ENCODE results near the gene RPS27. TPM values are rescaled to one million over a fixed set of nuclear protein-coding genes. Genes with fewer than 3 reads are reported as not detected.

Gene RPS27
- total RNA-seq, 4 donors from 2014 or later = 222 to 1,839 (median 900) TPM

DNA sequence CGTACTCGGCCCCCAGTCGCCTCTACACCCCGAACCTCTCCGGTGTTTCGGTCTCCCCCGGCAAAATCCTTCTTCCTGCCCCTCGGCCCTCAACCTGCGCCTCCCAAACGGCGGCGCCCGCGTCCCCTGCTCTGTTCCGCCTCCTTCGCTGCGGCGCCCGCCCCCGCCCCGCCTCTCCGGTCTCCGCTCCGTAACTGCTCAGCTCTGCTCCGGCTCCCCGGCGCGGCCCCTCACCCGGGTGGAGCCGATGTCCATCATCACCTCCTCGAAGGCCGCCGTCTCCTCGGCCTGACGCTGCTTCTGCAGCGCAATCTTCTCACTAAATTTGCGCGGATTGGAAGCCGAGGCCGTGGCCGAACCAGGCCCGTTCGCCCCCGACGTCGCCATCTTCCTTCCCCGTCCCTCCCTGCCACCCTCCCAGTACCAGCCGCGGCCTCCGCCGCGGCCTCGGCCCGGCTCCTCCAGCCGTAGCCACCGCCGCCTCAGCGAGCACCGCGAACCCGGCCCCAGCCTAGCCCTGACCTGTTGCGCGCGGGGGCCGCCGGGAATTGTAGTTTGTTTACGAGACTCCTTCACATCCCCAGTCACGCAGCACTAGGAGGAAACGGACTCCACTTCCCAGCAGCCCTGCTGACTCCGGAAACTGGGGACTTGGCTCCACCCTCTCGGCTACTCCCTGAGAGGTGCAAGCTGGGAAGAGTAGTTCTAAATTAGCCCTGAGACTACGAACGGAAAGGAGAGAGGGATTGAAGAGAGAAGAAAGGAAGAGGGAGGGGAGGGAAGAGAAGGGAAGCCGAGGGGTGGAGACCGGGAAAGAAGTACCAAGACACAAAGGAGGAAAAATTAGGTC lies 32.2 kb upstream of the RPS27 start, which contains the start of gene CRTC2:
TSS of gene CRTC2 (minus strand) at position 502 of the 850 bp plus-strand sequence. CDS start at position 387, 115 bp downstream.
- TF ChIP-seq POLR2AphosphoS5 (IDR thresholded peaks at IDR 0.05) (peak; percentile 75 to 86 (median 84)), POLR2A (IDR thresholded peaks at IDR 0.05) (peak; percentile 82), EP300 (IDR thresholded peaks at IDR 0.05; ENCODE audit: low read depth) (no peak)
- TF ChIP-seq, protein P1, sequence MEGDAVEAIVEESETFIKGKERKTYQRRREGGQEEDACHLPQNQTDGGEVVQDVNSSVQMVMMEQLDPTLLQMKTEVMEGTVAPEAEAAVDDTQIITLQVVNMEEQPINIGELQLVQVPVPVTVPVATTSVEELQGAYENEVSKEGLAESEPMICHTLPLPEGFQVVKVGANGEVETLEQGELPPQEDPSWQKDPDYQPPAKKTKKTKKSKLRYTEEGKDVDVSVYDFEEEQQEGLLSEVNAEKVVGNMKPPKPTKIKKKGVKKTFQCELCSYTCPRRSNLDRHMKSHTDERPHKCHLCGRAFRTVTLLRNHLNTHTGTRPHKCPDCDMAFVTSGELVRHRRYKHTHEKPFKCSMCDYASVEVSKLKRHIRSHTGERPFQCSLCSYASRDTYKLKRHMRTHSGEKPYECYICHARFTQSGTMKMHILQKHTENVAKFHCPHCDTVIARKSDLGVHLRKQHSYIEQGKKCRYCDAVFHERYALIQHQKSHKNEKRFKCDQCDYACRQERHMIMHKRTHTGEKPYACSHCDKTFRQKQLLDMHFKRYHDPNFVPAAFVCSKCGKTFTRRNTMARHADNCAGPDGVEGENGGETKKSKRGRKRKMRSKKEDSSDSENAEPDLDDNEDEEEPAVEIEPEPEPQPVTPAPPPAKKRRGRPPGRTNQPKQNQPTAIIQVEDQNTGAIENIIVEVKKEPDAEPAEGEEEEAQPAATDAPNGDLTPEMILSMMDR (IDR thresholded peaks at IDR 0.05) = no peak
- peak; percentile 99 for DNase-seq
- peak within 1 kb of the TSS; percentile 79 to 98 (median 91) for H3K4me3 ChIP-seq
- WGBS, 2 donors (ENCODE audit: low coverage in 1 of 2) = 0% methylated on average over 17 to 67 of the region's 75 CpGs
- H3K27me3 ChIP-seq = no peaks in the 10 kb centered on the region
- no peaks in the 10 kb centered on the region for H3K36me3 ChIP-seq
- no peaks in the 10 kb centered on the region for H3K9me3 ChIP-seq
- peak within 1 kb of the TSS; percentile 94 to 98 (median 96) for H3K27ac ChIP-seq
- intact Hi-C loops (cut with DNase I; ENCODE audit: low total_unique reads) (no loop called here), in situ Hi-C loops (cut with MboI; ENCODE audit: low pct_ligation_motif_present in 1 of 4, low pct_unique_long_range_greater_than_20kb in 1 of 4, low sequenced_read_pairs in 3 of 4) (loop anchor here in 1 of 4 donors (25.0 kb wide), 1 partner anchor 296 kb away; the partner anchor contains the start of genes ILF2 and SNAPIN)
- H3K4me1 ChIP-seq = peaks cover 27 to 47% (median 38%) of the 10 kb centered on the region in 4 donors

- Histone ChIP-seq H3K27me3 (no peaks in the 10 kb centered on the region), H3K4me1 (peaks cover 27 to 48% (median 40%) of the 10 kb centered on the region in 4 donors), H3K9me3 (no peaks in the 10 kb centered on the region), H3K27ac (peak overlapping the region; percentile 94 to 98 (median 96)), H3K4me3 (peak overlapping the region in 3 of 4 donors; percentile 86 to 98 (median 96)), H3K36me3 (no peaks in the 10 kb centered on the region)
- DNase-seq = peak; percentile 29
- 3 to 16% methylated on average over 3 to 4 of the region's 4 CpGs for WGBS, 2 donors (ENCODE audit: low coverage in 1 of 2)
- in situ Hi-C loops (cut with MboI; ENCODE audit: low pct_ligation_motif_present in 1 of 4, low pct_unique_long_range_greater_than_20kb in 1 of 4, low sequenced_read_pairs in 3 of 4) (loop anchor here in 1 of 4 donors (25.0 kb wide), 1 partner anchor 297 kb away; the partner anchor contains the start of genes ILF2 and SNAPIN), intact Hi-C loops (cut with DNase I; ENCODE audit: low total_unique reads) (no loop called here)
- no peak for TF ChIP-seq POLR2A (IDR thresholded peaks at IDR 0.05)
- TF ChIP-seq POLR2AphosphoS5 (IDR thresholded peaks at IDR 0.05) = no peak
- TF ChIP-seq, protein P1 (IDR thresholded peaks at IDR 0.05) = no peak
- no peak for TF ChIP-seq EP300 (IDR thresholded peaks at IDR 0.05; ENCODE audit: low read depth)
Measured at GRCh38 chr1:153958961-153959260, 31.7 kb upstream of the RPS27 start.

DNA sequence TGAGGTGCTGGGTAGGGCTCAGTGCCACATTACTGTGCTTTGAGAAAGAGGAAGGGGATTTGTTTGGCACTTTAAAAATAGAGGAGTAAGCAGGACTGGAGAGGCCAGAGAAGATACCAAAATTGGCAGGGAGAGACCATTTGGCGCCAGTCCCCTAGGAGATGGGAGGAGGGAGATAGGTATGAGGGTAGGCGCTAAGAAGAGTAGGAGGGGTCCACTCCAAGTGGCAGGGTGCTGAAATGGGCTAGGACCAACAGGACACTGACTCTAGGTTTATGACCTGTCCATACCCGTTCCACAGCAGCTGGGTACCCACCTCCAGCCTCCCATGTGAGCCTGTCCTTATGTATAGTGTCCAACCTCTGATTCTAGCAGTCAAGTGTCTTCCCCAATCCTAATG lies 31.1 kb upstream of the RPS27 start:
- Histone ChIP-seq H3K4me3 (no peak overlapping the region), H3K4me1 (peaks cover 27 to 53% (median 45%) of the 10 kb centered on the region in 4 donors), H3K27ac (peak overlapping the region; percentile 94 to 98 (median 96)), H3K9me3 (no peaks in the 10 kb centered on the region), H3K27me3 (no peaks in the 10 kb centered on the region), H3K36me3 (no peaks in the 10 kb centered on the region)
- whole genome bisulfite sequencing, 2 donors (ENCODE audit: low coverage in 1 of 2) = 85% methylated on average over 2 to 3 of the region's 3 CpGs
- no peak for DNase-seq
- in situ Hi-C loops (cut with MboI; ENCODE audit: low pct_ligation_motif_present in 1 of 4, low pct_unique_long_range_greater_than_20kb in 1 of 4, low sequenced_read_pairs in 3 of 4) (loop anchor here in 1 of 4 donors (25.0 kb wide), 1 partner anchor 297 kb away; the partner anchor contains the start of genes ILF2 and SNAPIN), intact Hi-C loops (cut with DNase I; ENCODE audit: low total_unique reads) (no loop called here)
- TF ChIP-seq POLR2A (IDR thresholded peaks at IDR 0.05) (no peak), EP300 (IDR thresholded peaks at IDR 0.05; ENCODE audit: low read depth) (no peak), POLR2AphosphoS5 (IDR thresholded peaks at IDR 0.05) (no peak)
- TF ChIP-seq, protein P1 (IDR thresholded peaks at IDR 0.05) = no peak

- H3K4me3 ChIP-seq = no peak overlapping the region
- WGBS, 2 donors (ENCODE audit: low coverage in 1 of 2) = 93 to 100% methylated on average over 2 to 11 of the region's 11 CpGs
- TF ChIP-seq, protein P1 (IDR thresholded peaks at IDR 0.05) = no peak
- TF ChIP-seq POLR2A (IDR thresholded peaks at IDR 0.05) (no peak), POLR2AphosphoS5 (IDR thresholded peaks at IDR 0.05) (no peak), EP300 (IDR thresholded peaks at IDR 0.05; ENCODE audit: low read depth) (no peak)
- DNase-seq = no peak
- H3K27ac ChIP-seq = peak overlapping the region in 1 of 4 donors; percentile 97
- H3K36me3 ChIP-seq = no peaks in the 10 kb centered on the region
- intact Hi-C loops (cut with DNase I; ENCODE audit: low total_unique reads) (no loop called here), in situ Hi-C loops (cut with MboI; ENCODE audit: low pct_ligation_motif_present in 1 of 4, low pct_unique_long_range_greater_than_20kb in 1 of 4, low sequenced_read_pairs in 3 of 4) (loop anchor here in 1 of 4 donors (25.0 kb wide), 1 partner anchor 298 kb away; the partner anchor contains the start of genes ILF2 and SNAPIN)
- H3K4me1 ChIP-seq = peaks cover 28 to 57% (median 46%) of the 10 kb centered on the region in 4 donors
- no peaks in the 10 kb centered on the region for H3K27me3 ChIP-seq
- no peaks in the 10 kb centered on the region for H3K9me3 ChIP-seq
Measured at GRCh38 chr1:153960206-153960605, 30.4 kb upstream of the RPS27 start.

All from transverse colon (tissue), 4 donors.